GM21381 (cell line): ENCODE measurements around the gene VILL.

Source experiments
- ATAC-seq: cut with Tn5 transposase; IDR thresholded peaks from one replicate; pipeline ENCODE4 v1.9.1; 2021; ENCODE audit warnings: mild to moderate bottlenecking, moderate library complexity; ENCODE audit not compliant: unreplicated experiment

The VILL gene

GRCh38 chr3:37999836-38000235 is 9.2 kb downstream of the VILL start:
- no peak for ATAC-seq

- no peak for ATAC-seq
Measured at GRCh38 chr3:38000242-38000916, 9.8 kb downstream of the VILL start.

DNA sequence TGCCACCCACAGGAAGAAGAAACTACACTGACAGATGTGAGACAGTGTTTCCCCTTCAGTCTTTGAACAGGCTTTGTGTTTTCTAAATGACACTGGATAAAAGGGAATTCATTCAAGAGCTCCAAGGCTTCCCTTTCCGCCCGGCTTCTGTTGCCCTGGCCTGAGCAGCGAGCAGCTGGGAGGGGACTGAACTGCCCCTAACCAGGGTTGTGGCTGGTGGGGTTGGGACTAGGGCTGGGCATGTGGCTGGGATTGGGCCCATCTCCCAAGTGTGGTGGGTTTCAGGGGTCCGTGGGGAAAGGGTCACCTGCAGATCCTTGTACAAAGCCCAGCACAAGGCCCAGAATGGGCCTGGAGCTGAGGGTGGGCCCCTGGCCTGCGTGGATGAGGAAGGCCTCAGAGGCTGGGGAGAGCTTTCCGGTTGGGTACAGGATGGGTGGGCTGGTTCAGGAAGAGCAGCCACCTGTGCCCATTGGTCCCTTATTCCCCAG is 10.4 kb downstream of the VILL start:
- no peak for ATAC-seq

- ATAC-seq, result no peak
Measured at GRCh38 chr3:38001456-38002081, 11.0 kb downstream of the VILL start.

DNA sequence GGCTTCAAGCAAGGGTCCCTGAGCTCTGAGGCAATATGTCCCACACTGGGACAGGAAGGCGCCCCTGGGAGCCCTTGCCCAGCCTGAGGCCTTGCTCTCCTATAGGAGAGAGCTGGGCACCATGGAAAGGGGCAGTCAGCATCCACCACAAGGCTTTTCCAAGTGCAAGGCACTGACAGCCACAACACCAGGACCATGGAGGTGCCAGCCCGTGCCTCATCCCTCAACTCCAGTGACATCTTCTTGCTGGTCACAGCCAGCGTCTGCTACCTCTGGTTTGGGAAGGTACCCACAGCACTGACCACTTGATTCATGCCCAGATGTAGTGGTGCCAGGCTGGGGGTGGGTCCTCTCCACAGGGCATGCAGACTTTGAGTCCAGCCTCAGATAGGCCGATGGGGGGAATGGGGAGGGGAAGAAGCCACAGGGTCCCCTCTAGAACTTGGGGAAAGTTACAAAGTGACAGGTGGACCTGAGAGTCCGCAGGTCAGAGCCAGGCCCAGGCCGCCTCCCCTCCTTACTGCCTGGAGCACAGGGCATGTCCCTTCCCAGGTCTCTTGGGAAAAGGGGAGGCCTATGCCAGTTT is 11.8 kb downstream of the VILL start:
- ATAC-seq, result no peak

DNA sequence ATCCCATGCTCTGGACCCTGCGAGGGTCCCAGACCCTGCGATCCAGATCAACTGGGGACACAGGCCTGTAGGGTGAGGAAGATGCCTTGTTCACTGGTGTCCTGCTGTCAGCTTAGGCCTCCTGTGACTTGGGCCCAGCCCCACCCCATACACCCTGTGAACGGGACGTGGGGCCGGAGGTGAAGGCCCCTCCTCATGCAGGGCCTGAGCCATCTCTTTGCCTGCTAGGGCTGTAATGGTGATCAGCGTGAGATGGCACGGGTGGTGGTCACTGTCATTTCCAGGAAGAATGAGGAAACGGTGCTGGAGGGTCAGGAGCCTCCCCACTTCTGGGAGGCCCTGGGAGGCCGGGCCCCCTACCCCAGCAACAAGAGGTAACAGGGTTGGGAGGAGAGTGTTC is 12.4 kb downstream of the VILL start:
- ATAC-seq, result no peak

GRCh38 chr3:38003371-38003816 is 12.8 kb downstream of the VILL start:
- ATAC-seq, result no peak

- no peak for ATAC-seq
Measured at GRCh38 chr3:38003817-38004414, 13.3 kb downstream of the VILL start.

DNA sequence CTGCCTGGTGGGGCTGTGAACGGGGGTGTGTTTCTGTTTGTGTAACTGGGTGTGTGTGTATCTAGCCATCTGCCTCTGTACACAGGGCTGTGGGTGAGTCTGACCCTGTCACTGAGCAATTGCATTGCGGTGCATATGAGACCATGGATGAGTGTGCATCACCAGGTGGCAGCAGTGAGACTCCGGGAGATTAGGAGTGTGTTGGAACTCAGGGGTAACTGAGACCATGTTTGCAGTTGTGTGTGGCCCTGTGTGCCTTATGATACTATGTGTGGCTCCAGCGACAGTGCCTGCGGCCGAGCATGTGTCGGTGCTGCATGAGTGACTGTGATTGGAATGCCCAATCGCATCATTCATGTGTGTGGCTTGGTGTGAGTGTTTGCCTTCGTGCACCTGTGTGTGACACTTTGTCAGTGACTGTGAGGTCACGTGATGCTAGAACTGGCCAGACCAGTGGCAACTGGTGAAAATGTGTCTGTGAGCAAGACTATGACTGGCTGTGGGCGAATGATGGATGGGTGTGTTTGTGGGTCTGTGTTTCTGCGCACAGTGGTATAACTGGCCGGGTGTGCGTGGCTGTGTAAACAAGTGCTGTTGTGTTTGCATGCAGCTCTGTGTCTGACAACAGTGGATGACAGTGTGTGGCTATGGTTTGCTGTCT is 14.0 kb downstream of the VILL start:
- no peak for ATAC-seq

- ATAC-seq, result no peak
Measured at GRCh38 chr3:38005076-38006020, 14.8 kb downstream of the VILL start.

DNA sequence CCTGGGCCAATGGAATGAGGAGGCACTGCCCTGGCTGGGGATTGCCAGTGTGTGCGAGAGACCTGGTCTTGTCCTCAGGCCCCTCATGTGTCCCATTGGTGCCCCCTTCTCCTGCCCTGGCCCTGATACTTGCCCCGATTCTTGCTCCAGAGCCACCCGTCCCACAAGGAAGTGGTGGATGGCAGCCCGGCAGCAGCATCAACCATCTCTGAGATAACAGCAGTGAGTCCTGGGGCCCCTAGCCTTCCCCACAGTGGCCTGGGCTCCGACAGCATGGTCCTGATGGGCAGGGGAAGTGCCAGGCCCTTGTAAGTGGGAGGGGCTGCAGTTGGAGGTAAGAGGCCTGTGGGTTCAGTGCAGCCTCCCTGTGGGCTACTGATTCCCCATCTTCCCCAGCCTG is 15.4 kb downstream of the VILL start:
- ATAC-seq, result no peak

- ATAC-seq, result no peak
Measured at GRCh38 chr3:38006445-38006995, 15.9 kb downstream of the VILL start.

DNA sequence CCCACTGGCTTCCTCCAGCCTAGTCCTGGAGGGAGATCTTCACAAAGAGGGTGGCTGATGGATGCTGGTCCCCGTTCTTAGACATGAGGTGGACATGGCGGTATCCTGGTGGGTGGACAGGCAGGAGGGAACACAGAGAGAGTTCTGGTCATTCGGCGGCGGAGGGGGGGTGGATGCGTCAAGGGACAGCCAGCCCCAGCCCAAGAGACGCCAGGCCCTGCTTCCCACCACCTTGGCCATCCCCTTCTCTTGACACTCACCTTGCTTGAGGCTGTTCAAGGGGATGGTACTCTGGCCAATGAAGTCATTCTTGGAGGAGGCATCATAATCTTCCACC is 17.1 kb downstream of the VILL start:
- no peak for ATAC-seq

GRCh38 chr3:38008191-38008701 is 17.7 kb downstream of the VILL start:
- ATAC-seq, result no peak

DNA sequence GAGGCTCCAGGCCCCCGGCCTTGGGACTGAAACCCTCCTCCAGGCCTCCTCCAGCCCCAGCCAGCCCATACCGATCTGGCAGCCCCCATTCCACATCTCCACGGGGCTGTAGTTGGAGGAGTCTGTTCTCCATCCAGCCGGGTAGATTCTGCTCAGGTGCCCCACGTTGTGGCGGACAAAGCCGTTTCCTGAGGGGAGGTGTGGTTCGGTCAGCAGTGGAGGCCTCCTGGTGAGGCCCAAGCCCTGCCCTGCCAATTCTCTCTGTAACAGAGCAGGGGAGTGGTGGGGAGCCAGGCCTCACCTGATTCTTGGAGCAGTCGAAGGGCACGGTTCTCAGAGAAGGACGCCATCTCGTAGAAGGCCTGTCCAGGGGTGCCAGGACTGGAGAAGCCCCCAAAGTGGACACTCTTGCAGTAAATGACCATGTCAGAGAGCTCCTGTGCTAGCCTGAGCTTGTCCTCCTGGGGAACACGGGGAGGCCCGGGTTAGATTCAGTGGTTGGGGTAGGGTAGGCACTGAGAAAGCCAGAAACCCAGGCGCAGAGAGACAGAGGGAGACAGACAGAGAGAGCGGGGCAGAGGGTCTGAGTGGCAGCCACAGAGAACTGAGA is 18.5 kb downstream of the VILL start:
- no peak for ATAC-seq

DNA sequence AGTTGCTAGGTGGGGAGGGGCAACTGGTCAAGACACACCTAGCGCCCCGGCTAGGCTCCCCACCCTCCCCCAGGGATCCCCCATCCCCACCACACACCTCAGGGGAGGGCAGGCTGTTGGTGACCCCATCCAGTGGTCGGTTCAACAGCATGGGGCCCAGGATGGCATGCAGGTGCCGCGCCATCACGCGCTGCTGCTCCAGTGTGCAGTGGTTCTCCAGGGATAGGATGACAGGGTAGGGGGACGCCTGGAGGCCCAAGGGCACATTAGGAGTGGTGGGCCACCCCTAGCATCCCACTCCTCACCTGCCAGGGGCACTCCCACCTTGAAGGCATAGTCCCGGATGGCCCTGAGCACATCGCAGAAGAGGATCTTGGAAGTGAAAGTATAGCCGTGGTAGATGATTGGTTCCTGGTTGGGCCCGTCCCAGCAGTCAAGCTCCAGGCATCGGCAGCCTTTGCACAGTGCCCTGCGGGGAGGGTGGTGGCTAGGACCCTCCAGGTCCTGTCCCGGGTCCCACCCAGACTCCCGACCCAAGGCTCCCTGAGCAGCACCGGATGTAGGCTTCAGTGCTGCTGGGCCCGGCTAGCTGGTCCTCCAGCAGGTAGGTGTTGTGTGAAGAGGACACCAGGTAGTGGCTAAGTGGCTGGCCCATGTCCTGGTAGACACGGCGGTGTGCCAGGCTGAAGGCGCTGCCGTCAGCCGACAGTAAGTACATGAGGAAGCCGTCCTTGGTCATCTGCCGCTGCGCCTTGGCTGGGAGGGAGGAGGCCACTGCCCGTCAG is 19.4 kb downstream of the VILL start:
- no peak for ATAC-seq

- no peak for ATAC-seq
Measured at GRCh38 chr3:38011111-38011510, 20.5 kb downstream of the VILL start.

GRCh38 chr3:38015485-38015884 is 24.9 kb downstream of the VILL start:
- no peak for ATAC-seq

DNA sequence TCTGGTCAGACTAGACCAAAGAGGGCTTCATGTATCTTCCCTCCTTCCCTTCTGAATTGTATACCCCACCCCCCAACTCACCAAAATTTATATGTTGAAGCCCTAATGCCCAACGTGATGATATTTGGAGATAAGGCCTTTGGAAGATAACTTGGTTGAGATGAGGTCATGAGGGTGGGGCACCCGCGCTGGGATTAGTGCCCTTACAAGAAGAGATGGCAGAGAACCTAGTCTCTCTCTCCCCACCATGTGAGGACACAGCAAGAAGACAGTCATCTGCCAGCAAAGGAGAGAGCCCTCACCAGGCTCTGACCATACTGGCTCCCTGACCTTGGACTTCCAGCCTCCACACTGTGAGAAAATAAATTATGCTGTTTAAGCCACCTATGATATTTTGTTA is 25.4 kb downstream of the VILL start:
- no peak for ATAC-seq
